HTERT RPE-1 (cell line): Measurements from ENCODE around the gene COL21A1.
"Not testable (repeated sequence)": the region's sequence is repeated elsewhere in the genome, so short reads cannot be mapped to it uniquely, and the experiment has no call there.

Experiments
- in situ Hi-C: fragments of 300-500 bp; cut with MboI; formaldehyde crosslinking; loops from 4 replicates; pipeline ENCODE4 v1.14.3; 2020; ENCODE audit warnings: low sequenced_read_pairs

Gene COL21A1

GRCh38 chr6:56022678-56023077 lies 224.7 kb downstream of the COL21A1 start:
- in situ Hi-C loops: no loop called here

GRCh38 chr6:56021943-56022342 lies 225.4 kb downstream of the COL21A1 start:
- in situ Hi-C loops: no loop called here

- in situ Hi-C loops: no loop called here
These were observed 227.4 kb downstream of the COL21A1 start for GRCh38 chr6:56019973-56020372.

- in situ Hi-C loops: no loop called here
These were observed 230.2 kb downstream of the COL21A1 start for GRCh38 chr6:56017198-56017597.

- in situ Hi-C loops: not testable (repeated sequence)
These were observed 233.3 kb downstream of the COL21A1 start for GRCh38 chr6:56014039-56014438.

- in situ Hi-C loops: no loop called here
These were observed 237.7 kb downstream of the COL21A1 start for GRCh38 chr6:56009636-56010035.
